ENCODE results near the gene MAP7D3.

Gene MAP7D3

DNA sequence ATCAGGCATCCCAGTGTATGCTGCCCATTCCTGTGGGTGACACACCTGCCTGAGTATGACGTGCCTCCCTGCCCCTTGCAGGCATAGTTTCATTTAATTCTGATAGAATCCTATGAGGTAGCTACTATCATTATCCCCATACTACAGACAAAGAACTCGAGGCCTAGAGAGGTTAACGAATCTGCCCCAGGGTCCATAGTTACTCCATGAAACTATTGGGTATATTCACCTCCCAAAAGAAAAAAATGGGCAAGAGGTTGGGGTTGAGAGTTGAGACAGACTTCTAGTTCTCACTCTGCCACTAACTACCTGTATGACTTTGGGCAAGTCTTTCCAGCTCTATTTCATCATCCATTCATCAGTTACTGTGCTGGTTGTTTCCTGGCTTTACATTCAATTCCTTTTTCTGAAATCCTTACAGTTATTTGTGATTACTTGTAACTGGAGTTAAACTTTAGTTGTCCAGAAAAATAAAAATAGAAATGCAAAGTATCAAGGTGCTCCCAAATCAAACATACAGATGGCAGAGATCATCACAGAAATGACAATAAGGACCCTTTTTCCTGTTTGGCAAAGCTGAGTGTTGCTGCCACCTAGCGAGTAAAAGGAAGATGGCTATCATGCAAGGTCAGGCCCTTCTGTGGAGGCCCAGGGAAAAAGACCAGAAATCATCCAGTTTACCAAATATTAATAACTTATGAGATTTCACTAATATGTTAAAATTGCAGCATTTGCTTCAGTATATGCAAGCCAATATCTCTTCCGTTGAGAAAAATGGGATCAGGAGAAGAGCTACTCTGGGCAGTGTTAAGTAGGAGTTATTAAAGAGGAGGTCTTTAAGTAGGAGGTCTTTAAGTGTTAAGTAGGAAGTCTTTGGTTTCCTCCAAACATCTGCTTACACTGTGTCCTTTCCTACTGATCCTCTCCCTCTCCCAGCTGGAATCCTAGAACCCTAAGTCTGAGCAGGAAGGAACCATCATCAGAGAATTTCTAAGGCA, 17.1 kb upstream of the MAP7D3 start:
- H3K9ac ChIP-seq: no peak overlapping the region
- H3K4me2 ChIP-seq (ENCODE audit: low read length): no peak overlapping the region
- H3K4me3 ChIP-seq (ENCODE audit: low read depth, low read length): no peak overlapping the region
- H3K27ac ChIP-seq: no peak overlapping the region
- H2AFZ ChIP-seq: no peak overlapping the region
- H3K79me2 ChIP-seq: no peaks in the 10 kb centered on the region
- no peaks in the 10 kb centered on the region for H3K27me3 ChIP-seq (ENCODE audit: control insufficient read depth, insufficient read depth, low read length)
- H3K36me3 ChIP-seq (ENCODE audit: control insufficient read depth, insufficient read depth, low read length): no peaks in the 10 kb centered on the region
- no peaks in the 10 kb centered on the region for H3K4me1 ChIP-seq
- peak; percentile 51 for TF ChIP-seq CTCF (IDR thresholded peaks at IDR 0.05)
- H3K9me3 ChIP-seq (ENCODE audit: control insufficient read depth, low read length): no peaks in the 10 kb centered on the region

DNA sequence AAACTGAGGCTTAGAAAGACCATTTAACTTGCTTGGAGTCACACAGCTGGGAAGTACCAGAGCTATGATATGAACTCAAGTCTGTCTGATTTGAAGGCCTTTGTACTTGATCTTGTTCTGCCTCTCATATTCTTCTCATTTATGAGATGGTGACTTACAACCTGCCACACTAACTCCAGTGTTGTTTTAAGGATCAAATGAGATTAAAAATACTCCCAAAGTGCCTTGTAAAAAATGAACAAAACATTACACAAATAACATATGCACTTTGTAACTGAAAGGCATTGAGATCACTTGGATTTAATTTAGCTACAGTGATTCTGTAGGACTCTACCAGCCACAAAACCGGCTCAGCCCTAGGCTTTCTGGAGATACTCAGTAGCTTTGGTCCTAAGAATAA, 15.6 kb upstream of the MAP7D3 start:
- no peaks in the 10 kb centered on the region for H3K79me2 ChIP-seq
- H3K27ac ChIP-seq: no peak overlapping the region
- no peak overlapping the region for H2AFZ ChIP-seq
- no peak overlapping the region for H3K9ac ChIP-seq
- H3K4me3 ChIP-seq (ENCODE audit: low read depth, low read length): no peak overlapping the region
- no peaks in the 10 kb centered on the region for H3K4me1 ChIP-seq
- no peak overlapping the region for H3K4me2 ChIP-seq (ENCODE audit: low read length)
- no peaks in the 10 kb centered on the region for H3K9me3 ChIP-seq (ENCODE audit: control insufficient read depth, low read length)
- H3K36me3 ChIP-seq (ENCODE audit: control insufficient read depth, insufficient read depth, low read length): no peaks in the 10 kb centered on the region
- H3K27me3 ChIP-seq (ENCODE audit: control insufficient read depth, insufficient read depth, low read length): no peaks in the 10 kb centered on the region
- no peak for TF ChIP-seq CTCF (IDR thresholded peaks at IDR 0.05)

- no peak overlapping the region for H3K4me2 ChIP-seq (ENCODE audit: low read length)
- no peaks in the 10 kb centered on the region for H3K9me3 ChIP-seq (ENCODE audit: control insufficient read depth, low read length)
- no peak overlapping the region for H3K9ac ChIP-seq
- no peaks in the 10 kb centered on the region for H3K4me1 ChIP-seq
- H3K79me2 ChIP-seq: no peaks in the 10 kb centered on the region
- H3K36me3 ChIP-seq (ENCODE audit: control insufficient read depth, insufficient read depth, low read length): no peaks in the 10 kb centered on the region
- no peak overlapping the region for H2AFZ ChIP-seq
- no peaks in the 10 kb centered on the region for H3K27me3 ChIP-seq (ENCODE audit: control insufficient read depth, insufficient read depth, low read length)
- no peak overlapping the region for H3K4me3 ChIP-seq (ENCODE audit: low read depth, low read length)
- no peak overlapping the region for H3K27ac ChIP-seq
- TF ChIP-seq CTCF (IDR thresholded peaks at IDR 0.05): no peak
Observed at GRCh38 chrX:136262812-136263315, 11.7 kb upstream of the MAP7D3 start.

DNA sequence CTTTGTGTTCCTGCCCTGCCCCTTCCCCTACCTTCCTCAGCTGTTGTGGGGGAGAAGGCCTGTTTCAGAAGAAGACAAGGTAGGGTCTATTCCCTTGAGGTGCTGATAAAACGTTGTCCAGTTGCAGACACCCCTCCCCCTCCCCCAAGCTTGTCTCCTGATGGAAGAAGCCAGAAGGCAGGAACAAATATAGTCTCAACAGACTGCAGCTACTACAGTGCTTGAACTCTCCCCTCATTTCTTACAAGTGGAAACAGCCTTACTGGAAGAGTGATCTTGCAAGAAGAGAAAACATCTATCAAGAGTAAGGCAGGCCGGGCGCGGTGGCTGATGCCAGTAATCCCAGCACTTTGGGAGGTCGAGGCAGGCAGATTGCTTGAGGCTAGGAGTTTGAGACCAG, 11.0 kb upstream of the MAP7D3 start:
- H3K4me2 ChIP-seq (ENCODE audit: low read length): no peak overlapping the region
- no peak overlapping the region for H3K27ac ChIP-seq
- H3K36me3 ChIP-seq (ENCODE audit: control insufficient read depth, insufficient read depth, low read length): no peaks in the 10 kb centered on the region
- H3K27me3 ChIP-seq (ENCODE audit: control insufficient read depth, insufficient read depth, low read length): no peaks in the 10 kb centered on the region
- H3K9ac ChIP-seq: no peak overlapping the region
- H3K79me2 ChIP-seq: no peaks in the 10 kb centered on the region
- no peak for TF ChIP-seq CTCF (IDR thresholded peaks at IDR 0.05)
- no peak overlapping the region for H2AFZ ChIP-seq
- no peaks in the 10 kb centered on the region for H3K9me3 ChIP-seq (ENCODE audit: control insufficient read depth, low read length)
- no peaks in the 10 kb centered on the region for H3K4me1 ChIP-seq
- no peak overlapping the region for H3K4me3 ChIP-seq (ENCODE audit: low read depth, low read length)
